ENCODE results near the gene SPTLC1.
"Not testable (repeated sequence)": the region's sequence is repeated elsewhere in the genome, so short reads cannot be mapped to it uniquely, and the experiment has no call there.

Gene SPTLC1

GRCh38 chr9:92115071-92115858, at the start of gene SPTLC1:
Gene SPTLC1, minus strand, starts transcription at chr9:92115413. Its CDS starts 43 bp downstream, at chr9:92115370.
- DNase-seq = peak; percentile 93

- no peak for DNase-seq
Observed at GRCh38 chr9:92164975-92165374, 49.8 kb upstream of the SPTLC1 start.

GRCh38 chr9:92164490-92164889, 49.3 kb upstream of the SPTLC1 start:
- DNase-seq = no peak

- no peak for DNase-seq
Observed at GRCh38 chr9:92163276-92163675, 48.1 kb upstream of the SPTLC1 start.

GRCh38 chr9:92160786-92161185, 45.6 kb upstream of the SPTLC1 start:
- DNase-seq = no peak

GRCh38 chr9:92159058-92159457, 43.8 kb upstream of the SPTLC1 start:
- DNase-seq = no peak

GRCh38 chr9:92158097-92158601, 42.9 kb upstream of the SPTLC1 start:
- no peak for DNase-seq

- DNase-seq = not testable (repeated sequence)
Observed at GRCh38 chr9:92155736-92156135, 40.5 kb upstream of the SPTLC1 start.

- no peak for DNase-seq
Observed at GRCh38 chr9:92155221-92155620, 40.0 kb upstream of the SPTLC1 start.

- DNase-seq = not testable (repeated sequence)
Observed at GRCh38 chr9:92153466-92154415, 38.5 kb upstream of the SPTLC1 start.

- DNase-seq = peak; percentile 75
Observed at GRCh38 chr9:92151691-92152393, 36.6 kb upstream of the SPTLC1 start.

- not testable (repeated sequence) for DNase-seq
Observed at GRCh38 chr9:92150501-92151470, 35.6 kb upstream of the SPTLC1 start.

GRCh38 chr9:92147852-92148180, 32.6 kb upstream of the SPTLC1 start:
- DNase-seq = no peak

GRCh38 chr9:92147030-92147851, 32.0 kb upstream of the SPTLC1 start:
- DNase-seq = peak; percentile 46

- no peak for DNase-seq
Observed at GRCh38 chr9:92146610-92147009, 31.4 kb upstream of the SPTLC1 start.

GRCh38 chr9:92145784-92146183, 30.6 kb upstream of the SPTLC1 start:
- not testable (repeated sequence) for DNase-seq

- no peak for DNase-seq
Observed at GRCh38 chr9:92142329-92142728, 27.1 kb upstream of the SPTLC1 start.

GRCh38 chr9:92141144-92142129, 26.2 kb upstream of the SPTLC1 start:
- peak; percentile 33 for DNase-seq

GRCh38 chr9:92140754-92141143, 25.5 kb upstream of the SPTLC1 start:
- no peak for DNase-seq

All from NCI-H345 (cell line).